Stimulated activated CD8-positive, alpha-beta memory T cell treated with anti-CD3 and anti-CD28 coated beads, Interleukin-2, amount 100 ng/mL, for 1 hour (primary cell): ENCODE measurements around the gene TMTC4.
A peak's percentile ranks its signal among the peaks of the same experiment; 100 is the strongest.
"Not testable (repeated sequence)": the region's sequence is repeated elsewhere in the genome, so short reads cannot be mapped to it uniquely, and the experiment has no call there.

Experiments used
- DNase-seq, 2 donors: peaks; one replicate each; pipeline ENCODE4 v3.0.0-alpha.2; 2020; ENCODE audit warnings: low read depth in 2 of 2

TMTC4 gene

GRCh38 chr13:100584896-100585295 lies 89.7 kb downstream of the TMTC4 start:
- no peak for DNase-seq

DNA sequence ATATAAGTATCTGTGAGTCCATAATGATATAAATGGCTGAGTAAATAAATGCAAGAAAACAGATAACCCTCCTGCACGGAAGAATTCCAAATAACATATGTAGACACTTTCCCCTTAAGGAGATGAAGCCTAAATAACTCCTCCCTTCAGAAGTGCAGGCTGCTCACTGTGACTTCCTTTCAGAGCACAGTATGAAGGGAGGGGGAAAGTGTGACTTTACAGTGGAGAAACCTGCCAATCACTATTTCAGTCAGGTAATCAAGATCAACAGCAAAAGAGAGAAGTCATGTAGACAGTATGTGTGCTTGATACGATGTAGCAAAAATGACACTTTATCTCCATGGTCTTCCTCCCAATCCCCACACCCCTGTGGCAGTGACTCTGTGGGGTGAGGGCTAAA lies 93.1 kb downstream of the TMTC4 start:
- DNase-seq, result no peak

DNA sequence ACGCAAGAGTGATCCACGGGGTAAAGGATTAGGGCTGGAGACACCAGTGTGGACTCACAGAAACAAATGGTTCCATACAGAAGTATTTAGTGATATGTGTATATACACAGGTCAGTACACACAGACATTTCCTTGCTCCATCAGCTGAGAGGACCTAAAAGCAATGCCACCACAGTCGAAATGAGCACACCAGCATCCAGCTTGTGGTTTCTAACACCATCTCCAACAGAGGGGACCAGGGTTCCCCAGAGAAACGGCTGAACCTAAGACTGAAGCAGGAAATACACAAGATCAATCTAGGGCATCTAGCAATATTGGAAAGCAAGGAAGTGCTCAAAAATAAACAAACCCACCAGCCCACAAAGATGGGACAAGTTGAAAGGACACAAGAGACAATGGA lies 93.6 kb downstream of the TMTC4 start:
- DNase-seq, result no peak

GRCh38 chr13:100580045-100580444 lies 94.5 kb downstream of the TMTC4 start:
- no peak for DNase-seq

DNA sequence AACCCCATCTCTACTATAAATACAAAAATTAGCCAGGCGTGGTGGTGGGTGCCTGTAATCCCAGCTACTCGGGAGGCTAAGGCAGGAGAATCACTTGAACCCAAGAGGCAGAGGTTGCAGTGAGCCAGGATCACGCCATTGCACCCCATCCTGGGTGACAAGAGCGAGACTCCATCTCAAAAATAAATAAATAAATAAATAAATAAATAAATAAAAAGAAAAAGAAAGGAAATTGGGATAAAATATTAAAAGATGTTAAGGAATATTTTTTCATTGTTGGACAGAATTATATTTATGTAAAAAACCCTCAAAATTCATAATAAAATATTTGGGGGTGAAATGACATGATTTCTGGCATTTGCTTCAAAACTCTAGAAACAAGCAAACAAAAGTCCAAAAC lies 97.4 kb downstream of the TMTC4 start:
- not testable (repeated sequence) for DNase-seq

DNA sequence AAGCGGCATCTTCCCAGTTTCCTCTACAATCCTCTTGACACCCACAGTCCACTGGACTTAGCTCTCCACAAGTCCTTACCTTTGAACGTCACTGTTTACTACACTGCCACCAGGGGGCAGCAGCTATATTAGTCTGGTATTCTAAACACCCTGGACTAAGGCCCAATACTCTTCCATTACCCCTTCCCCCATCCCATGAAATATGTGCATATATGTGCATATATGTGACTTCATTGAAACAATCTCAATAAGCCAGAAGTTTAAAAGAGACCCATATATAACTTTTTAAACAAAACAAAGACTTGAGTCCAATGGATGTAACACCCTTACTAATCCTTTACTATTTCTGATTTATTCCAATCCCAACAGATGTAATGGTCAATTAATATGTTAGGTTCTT lies 101.5 kb downstream of the TMTC4 start:
- DNase-seq, result peak; percentile 49 to 62

DNA sequence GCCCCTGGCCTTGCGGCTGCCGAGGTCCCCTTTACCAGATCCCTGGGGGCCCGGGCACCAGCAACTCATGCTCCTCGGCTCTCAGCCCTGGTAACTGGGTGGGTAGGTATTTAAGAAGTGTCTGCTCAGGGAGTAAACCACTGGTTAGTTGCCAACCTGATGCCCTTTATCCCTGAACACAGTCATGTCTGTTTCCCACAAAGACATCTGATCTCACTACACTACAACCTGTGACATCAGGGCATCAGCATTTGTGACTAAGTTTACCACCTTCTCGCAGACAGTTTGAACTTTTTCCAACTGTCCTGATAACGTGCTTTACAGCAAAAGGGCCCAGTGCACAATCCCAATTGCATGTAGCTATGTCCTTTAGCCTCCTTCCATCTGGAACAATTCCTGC lies 108.1 kb downstream of the TMTC4 start:
- no peak for DNase-seq

DNA sequence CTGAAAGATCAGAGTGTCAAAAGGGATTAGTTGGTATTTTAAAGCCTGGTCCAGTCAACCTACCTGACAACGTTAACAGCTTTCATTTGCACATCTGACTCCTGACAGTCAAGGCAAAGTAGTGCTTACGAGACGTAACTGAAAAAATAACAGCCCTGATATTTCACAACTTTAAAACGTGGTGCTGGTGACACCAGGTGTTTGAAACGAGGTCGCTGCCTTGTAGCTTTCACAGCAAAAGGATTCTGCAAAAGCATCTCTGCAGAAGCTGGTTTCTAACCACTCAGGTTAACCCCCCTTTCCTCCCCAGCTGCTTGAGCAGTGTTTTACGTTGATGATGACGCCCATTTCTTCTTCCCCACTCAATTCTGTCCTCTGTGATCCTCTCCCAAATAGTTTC lies 109.3 kb downstream of the TMTC4 start:
- no peak for DNase-seq

DNA sequence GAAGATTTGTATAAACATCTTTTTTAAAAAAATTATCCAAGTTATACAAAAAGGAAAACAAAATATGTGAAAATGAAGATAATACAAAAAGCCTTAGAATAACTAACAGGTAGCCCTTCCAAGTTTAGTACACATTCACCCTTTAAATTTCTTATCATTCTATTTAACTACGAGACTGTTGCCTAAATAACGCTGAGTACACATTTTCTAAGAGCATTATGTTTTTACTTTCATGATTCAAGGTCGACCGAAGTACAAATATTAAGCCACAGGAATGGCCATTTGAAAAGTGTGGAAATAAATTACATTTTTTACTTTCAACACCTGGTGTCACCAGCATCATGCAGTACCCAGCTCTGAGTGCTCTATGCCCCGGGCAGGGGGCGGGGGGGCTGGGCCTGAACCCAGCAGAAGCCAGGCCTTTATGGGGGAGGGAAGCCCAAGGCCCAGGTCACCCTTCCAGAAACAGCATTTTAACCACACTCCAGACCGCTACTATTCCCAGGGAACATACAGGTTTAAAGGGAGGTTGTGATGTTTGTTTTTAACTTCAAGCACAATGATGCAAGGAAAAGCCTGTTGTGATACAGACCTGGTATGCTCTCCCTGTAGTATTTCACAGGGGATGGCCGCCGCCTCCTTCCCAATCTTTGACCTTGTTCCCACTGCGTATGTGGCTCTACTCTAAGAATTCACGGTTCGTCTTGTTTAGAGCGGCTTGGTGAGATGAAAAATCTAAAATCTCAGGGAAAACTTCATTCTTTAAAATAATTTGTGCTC lies 110.0 kb downstream of the TMTC4 start:
- DNase-seq, result no peak

- DNase-seq, result no peak
These were observed 110.8 kb downstream of the TMTC4 start for GRCh38 chr13:100563779-100564178.

DNA sequence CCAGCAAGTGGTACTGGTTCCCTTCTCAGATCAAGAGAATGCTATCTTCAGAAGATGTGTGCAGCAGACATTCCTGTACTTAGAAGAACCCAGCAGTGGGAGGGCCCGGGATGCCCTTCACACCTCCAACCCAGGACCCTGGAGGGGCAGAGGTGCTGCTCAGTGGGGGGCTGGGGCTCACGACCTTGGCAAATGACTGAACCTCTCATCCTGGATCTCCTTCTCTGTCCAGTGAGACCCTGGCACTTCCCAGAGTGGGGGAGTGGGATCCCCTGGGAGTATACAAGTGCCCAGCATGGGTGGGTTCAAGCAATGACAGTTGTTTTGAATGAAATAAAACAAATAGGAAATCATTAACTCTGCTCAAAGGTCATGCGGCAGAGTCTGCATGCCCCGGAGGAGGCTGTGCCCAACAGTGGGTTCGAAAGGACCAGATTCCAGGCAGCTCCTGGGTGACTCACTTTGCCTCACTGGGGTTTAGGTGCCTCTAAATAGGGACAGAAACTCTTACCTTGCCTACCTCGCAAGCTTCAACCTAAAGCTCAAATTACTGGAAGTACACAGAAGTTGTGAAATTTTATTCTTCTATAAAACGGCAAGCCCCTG lies 112.9 kb downstream of the TMTC4 start:
- DNase-seq, result no peak

DNA sequence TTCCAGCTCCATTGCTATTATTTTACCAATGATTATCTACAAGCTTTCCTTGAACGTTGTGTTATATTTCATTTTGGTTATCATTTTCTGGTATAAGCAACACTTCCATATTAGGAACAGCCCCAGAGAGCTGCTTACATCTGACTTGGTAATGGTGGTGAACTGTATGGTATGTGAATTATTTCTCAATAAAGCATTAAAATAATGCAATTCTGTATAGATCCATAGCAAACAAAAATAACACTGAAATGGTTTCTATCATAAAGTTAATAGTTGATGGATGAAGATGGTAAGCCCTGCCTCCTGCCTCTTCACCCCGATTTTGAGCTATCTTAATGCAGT lies 113.5 kb downstream of the TMTC4 start:
- DNase-seq, result no peak

GRCh38 chr13:100560498-100561157 lies 114.0 kb downstream of the TMTC4 start:
- no peak for DNase-seq

DNA sequence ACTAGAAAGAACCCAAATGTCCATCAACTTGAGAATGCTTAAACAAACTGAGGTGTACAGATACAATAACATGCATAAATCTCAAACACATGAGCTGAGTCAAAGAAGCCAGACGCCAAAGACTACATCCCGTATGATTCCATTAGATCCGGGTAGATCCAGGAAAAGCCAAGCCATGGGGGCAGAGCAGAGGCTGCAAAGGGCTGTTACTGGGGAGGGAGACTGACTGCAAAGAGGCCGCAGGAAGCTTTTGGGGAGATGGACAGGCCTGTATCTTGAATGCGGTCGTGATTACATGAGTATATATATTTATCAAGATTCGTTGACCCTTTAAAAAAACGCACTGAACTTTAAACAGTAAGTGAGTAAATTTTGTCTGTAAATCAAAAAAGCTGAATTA lies 114.7 kb downstream of the TMTC4 start:
- no peak for DNase-seq
